ENCODE results near the gene CKAP5.
A peak's percentile ranks its signal among the peaks of the same experiment; 100 is the strongest.
"Not testable (repeated sequence)": the region's sequence is repeated elsewhere in the genome, so short reads cannot be mapped to it uniquely, and the experiment has no call there.

The CKAP5 gene

DNA sequence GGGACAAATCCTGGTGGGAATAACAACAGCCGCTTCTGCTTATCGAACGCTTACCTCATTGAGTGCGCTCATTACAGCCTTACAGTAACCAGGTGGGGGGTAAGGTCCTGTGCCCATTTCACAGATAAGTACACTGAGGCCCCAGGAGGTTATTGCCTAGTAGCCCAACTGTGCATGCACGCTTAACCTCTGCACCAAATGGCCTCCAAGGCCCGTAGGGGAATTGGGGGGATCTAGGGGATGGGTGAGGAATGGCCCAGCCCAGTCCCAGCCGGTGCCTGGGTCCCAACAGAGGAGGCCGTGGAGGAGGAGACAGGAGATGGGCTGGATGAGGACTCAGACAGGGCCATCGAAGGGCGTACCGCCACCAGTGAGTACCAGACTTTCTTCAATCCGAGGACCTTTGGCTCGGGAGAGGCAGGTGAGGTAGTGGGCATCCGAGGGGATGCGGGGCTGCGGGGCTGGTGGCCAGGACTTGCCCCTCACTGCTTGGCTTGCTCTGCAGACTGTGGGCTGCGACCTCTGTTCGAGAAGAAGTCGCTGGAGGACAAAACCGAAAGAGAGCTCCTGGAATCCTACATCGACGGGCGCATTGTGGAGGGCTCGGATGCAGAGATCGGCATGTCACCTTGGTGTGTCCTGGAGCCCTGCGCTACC lies 119.7 kb downstream of the CKAP5 start:
- no peak for DNase-seq (ENCODE audit: low spot score)

DNA sequence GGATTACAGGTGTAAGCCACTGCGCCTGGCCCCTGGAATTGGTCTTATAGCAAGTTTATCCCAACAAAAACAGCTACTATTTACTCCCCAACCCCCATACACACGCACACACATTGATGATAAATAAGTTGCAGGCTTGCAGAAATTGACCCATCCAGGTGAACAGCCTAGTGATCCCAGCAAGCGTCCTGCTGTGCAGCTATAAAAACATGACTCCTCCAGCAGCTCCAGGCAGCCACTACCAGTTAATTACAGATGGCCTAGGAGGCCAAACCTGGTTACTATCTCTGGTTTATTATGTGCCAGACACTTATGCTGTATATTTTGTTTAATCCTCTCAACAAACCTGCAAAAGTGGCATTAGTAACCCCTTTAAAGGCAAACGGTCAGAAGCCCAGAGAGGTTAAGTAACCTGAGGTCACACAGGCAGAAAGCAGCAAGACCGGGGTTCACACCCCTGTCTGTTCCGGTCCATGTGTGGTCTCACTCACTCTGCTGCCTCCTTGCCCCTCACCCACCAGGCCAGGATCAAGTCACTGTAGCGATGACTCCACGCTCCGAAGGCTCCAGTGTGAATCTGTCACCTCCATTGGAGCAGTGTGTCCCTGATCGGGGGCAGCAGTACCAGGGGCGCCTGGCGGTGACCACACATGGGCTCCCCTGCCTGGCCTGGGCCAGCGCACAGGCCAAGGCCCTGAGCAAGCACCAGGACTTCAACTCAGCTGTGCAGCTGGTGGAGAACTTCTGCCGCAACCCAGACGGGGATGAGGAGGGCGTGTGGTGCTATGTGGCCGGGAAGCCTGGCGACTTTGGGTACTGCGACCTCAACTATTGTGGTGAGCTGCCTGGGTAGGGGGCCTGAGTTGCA lies 120.5 kb downstream of the CKAP5 start:
- DNase-seq (ENCODE audit: low spot score) = no peak

DNA sequence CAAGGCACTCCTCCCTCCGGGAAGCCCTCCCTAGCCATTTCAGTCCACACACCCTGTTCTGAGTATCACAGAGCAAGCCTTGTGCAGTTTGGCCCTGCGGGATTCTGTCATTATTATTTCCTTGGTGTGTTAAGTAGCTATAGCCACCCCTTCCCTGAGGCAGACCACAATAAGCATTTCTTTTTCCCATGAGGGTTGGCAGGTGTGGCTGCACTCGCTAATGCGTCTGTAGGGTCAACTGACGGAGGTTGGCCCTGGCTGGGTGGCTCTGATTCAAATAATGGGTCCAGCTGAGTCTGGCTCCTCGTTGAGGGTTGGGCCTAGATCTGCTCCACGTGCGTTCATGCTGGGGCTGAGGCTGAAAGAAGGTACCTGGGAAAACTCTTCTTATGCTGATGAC lies 122.0 kb downstream of the CKAP5 start:
- DNase-seq (ENCODE audit: low spot score) = no peak

DNA sequence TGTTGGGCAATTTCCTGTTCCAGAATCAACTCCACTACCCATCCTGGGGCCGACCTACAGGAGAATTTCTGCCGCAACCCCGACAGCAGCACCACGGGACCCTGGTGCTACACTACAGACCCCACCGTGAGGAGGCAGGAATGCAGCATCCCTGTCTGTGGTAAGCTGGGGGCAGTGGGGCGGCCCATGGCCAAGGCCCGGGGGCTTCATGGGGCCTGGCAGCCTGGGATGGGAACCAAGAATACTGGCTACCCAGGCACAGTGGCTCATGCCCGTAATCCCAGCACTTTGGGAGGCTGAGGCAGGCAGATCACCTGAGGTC lies 122.8 kb downstream of the CKAP5 start:
- DNase-seq (ENCODE audit: low spot score) = no peak

DNA sequence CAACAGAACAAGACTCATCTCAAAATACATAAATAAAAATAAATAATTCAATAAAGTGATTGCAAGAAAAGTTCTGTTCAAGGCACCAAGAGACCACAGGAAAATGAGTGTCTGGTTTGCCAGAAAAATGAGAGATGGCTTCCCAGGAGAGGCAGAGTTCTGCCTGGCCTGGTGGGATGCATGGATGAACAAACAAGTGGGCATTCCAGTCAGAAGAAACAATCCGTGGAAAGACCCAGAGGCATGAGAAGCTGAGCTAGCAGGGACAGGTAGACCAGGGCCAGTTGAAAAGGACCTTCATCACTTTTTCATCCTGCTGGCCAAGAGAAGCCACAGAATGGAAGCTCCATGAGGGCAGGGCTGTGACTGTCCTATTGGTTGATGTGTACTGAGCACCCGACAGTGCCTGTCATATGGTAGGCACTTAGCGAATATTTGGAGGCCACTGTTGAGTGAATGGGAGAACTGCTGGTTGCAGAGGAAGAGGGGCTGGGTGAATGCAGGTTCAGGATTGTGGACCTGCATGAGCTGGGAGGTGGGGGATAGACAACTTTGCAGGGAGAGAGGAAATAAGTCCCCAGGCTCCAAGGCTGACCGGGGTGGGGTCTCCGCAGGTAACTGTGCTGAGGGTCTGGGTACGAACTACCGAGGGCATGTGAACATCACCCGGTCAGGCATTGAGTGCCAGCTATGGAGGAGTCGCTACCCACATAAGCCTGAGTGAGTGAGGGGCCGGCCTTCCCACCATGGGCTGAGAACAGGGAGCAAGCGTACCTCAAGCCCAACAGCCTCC lies 123.3 kb downstream of the CKAP5 start:
- no peak for DNase-seq (ENCODE audit: low spot score)

DNA sequence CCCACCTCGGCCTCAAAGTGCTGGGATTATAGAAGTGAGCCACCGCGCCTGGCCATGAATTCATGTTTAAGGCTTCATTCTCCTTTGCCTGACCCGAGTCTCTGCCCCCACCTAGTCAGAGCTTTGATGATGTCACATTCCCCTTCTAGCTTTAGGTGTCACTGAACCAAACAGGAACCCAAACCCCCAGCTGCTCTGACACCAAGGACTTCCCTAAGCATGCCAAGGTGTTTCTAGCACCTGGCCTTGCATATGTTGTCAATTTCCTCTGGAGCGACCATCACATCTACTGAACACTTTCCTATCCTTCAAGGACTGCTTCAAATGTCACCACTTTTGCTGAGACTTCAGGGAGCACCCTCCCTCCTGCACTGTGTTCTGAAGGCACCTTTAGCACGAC lies 124.8 kb downstream of the CKAP5 start:
- DNase-seq (ENCODE audit: low spot score) = no peak

DNA sequence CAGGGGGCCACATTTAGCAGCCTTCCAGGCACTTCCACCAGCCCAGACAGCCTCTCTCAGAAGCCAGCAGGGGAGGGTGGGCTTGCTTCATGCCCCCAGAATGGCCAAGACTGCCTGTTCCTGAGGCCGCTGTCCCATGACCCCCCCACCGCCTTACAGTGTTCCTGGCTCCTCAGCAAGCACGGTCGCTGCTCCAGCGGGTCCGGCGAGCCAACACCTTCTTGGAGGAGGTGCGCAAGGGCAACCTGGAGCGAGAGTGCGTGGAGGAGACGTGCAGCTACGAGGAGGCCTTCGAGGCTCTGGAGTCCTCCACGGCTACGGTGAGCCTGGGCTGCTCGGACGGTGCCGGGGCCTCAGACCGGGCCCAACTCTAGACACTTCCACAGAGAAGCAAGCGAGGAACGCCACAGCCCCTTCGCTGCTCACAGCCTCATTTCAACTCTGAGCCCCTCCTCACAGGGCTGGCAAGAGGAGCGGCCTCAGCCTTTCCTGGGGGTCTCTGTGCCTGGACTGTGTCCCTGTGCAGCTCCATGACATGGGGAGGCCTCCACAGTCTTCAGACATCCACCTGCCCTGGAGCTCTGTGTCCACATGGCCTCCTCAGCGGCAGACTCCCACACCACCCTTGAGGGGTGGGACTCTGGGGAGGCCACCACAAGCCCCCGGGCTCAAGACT lies 126.4 kb downstream of the CKAP5 start:
- no peak for DNase-seq (ENCODE audit: low spot score)

DNA sequence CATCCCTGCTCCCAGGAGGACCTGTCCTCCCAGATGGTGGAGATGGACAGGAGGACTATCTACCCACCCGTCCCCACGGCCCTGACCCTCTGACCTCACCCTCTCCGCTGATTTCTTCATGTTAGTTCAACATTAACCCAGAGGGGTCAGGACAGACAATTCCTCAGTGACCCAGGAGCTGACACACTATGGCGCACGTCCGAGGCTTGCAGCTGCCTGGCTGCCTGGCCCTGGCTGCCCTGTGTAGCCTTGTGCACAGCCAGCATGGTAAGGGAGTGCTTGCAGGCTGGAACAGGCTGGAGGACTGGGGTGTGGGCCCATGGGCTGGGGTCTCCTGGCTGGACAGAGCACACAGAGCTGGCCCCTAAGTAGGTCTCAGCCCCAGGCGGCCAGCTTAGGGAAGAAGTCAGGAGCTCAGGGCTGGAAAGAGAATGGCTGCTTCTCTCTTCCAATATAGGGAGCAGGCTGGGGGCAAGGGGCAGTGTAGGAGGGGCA lies 127.0 kb downstream of the CKAP5 start, which contains the start of gene F2:
Gene F2 (plus strand): TSS at position 166 of the 495 bp plus-strand sequence. CDS start 23 bp downstream, at position 189.
- DNase-seq (ENCODE audit: low spot score) = no peak

DNA sequence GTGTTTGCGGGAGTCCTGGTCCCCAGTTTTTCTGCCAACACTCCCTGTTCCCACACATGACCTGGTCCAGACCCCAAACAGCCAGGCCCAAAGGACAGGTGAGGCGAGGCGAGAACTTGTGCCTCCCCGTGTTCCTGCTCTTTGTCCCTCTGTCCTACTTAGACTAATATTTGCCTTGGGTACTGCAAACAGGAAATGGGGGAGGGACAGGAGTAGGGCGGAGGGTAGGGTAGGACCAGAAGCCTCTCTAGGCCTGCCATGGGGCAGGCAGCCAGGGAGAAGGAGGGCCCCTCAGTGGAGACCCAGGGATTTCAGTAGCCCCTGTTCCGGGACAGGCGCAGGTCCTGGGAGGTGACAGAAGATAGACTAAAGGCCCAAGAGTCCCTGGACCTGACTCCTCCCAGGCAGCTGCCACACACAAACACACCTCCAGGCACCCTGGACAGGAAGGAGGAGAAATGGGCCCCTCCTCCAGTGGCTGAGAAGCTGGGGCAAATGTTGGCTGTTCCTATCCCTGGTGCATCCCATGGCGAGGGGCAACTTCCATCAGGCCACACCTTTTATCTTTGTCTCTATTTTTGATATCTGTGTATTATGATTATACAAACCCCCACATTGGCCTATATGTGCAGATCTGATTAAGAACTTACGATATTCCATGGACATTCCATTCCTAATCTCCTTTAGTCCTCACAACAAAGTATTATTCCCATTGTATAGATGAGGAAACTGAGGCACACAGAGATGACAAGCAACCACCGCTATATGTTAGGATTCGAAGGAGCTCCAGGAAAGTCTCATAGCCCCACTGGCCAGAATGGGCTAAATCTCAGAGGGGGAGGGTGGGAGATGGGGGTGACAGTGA lies 127.7 kb downstream of the CKAP5 start:
- no peak for DNase-seq (ENCODE audit: low spot score)

DNA sequence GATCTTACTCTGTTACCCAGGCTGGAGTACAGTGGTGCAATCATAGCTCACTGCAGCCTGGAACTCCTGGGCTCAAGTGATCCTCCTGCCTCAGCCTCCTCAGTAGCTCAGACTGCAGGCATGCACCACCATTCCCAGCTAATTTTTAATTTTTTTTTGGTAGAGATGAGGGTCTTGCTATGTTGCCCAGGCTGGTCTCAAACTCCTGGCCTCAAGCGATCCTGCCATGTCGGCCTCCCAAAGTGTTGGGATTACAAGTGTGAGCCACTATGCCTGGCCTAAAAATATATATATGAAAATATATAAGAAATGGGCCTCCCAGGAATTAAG lies 128.3 kb downstream of the CKAP5 start:
- DNase-seq (ENCODE audit: low spot score) = not testable (repeated sequence)

DNA sequence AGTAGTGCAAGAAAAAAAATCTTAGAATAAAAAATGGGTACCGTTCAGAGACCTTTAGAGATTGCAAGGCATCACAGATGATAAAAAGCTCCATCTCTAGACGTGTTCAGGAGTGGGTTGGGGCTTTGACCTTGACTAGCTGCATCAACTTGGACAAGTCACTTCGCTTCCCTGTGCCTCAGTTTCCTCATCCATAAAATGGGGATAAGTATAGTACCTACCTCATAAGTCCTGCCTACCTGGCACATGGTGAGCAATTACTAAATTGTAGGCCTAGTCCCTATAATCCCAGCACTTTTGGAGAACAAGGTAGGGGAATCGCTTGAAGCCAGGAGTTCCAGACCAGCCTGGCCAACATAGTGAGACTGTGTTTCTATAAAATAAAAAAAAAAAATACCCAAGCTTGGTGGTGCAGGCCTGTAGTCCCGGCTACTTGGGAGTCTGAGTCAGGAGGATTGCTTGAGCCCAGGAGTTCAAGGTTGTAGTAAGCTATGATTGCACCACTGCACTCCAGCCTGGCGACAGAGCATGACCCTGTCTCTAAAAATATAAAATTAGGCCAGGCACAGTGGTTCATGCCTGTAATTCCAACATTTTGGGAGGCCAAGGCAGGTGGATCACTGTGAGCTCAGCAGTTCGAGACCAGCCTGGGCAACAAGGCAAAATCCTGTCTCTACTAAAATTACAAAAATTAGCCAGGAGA lies 133.1 kb downstream of the CKAP5 start:
- no peak for DNase-seq (ENCODE audit: low spot score)

DNA sequence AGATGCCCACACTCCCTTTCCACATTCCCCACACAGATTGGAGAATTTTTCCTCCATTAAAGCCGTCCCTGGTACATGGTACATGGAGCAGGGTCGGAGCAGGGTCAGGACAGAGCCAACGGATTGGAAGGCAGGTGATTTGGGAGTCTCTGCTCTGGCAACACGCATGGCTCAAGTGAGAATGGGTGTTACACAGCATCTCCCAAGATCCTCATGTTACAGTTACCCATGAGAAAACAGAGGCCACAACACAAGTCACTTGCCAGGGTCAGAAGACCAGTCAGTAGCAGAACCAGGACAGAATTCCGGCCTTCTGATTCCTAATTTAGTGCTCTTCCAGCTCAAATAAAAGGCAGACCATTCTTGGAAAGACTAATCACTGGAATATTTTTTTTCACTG lies 134.8 kb downstream of the CKAP5 start:
- no peak for DNase-seq (ENCODE audit: low spot score)

DNA sequence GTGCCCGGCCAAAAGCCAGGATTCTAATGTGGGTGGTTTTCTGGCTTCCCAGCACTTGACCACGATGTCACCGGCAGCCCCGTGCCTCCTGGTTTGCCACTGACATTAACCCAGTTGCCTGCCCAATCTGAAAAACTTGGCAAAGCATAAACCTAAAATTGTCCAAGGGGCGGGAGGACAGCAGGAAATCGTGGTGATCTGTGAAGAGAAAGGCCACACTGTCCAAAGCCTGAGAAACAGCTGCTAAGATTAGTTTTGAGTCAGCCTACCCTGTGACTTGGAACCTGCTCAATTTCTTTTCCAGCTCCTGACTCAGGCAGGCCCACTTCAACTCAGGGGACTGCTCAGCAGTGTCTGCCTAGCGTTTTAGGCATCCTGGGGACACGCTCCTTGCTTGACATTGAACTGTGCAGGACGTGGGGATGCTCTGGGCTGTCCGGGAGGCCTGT lies 135.2 kb downstream of the CKAP5 start:
- DNase-seq (ENCODE audit: low spot score) = peak; percentile 91

DNA sequence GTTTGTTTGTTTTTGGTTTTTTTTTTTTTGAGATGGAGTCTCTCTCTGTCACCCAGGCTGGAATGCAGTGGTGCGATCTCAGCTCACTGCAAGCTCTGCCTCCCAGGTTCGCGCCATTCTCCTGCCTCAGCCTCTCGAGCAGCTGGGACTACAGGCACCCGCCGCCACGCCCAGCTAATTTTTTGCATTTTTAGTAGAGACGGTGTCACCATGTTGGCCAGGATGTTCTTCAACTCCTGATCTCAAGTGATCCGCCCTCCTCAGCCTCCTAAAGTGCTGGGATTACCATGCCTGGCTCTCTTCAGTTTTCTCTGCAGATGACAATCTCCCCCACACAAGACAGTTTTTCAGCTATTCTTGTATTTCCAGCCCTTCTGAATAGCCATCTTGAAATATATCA lies 136.7 kb downstream of the CKAP5 start:
- DNase-seq (ENCODE audit: low spot score) = not testable (repeated sequence)

DNA sequence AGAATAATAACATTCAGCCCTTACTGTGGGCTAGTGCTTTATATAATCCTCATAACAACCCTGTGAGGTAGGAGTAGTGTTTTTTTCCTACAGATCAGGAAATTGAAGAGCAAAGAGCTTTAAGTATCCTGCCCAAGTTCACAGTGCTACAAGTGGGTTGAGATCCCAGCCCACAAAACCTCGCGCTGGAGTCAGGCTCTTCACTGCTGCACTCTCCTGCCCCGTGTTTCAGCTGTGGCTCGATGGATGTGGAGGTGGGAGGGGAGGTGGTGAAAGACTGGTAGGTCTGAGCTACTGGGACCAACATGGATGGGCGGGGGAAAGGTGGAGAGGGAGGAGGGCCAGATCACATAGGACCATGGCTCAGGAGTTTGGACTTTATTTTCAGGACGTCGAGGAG lies 139.2 kb downstream of the CKAP5 start:
- no peak for DNase-seq (ENCODE audit: low spot score)

DNA sequence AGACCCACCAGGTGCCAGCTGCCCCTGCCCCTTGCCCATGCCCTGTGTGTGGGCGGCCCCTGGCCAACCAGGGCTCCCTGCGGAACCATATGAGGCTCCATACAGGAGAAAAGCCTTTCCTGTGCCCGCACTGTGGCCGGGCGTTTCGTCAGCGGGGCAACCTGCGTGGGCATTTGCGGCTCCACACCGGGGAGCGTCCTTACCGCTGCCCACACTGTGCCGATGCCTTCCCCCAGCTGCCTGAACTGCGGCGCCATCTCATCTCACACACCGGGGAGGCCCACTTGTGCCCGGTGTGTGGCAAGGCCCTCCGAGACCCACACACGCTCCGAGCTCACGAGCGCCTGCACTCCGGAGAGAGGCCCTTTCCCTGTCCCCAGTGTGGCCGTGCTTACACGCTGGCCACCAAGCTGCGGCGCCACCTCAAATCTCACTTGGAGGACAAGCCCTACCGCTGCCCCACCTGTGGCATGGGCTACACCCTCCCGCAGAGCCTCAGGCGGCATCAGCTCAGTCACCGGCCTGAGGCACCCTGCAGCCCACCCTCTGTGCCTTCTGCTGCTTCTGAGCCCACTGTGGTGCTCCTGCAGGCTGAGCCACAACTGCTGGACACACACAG lies 140.9 kb downstream of the CKAP5 start:
- no peak for DNase-seq (ENCODE audit: low spot score)

DNA sequence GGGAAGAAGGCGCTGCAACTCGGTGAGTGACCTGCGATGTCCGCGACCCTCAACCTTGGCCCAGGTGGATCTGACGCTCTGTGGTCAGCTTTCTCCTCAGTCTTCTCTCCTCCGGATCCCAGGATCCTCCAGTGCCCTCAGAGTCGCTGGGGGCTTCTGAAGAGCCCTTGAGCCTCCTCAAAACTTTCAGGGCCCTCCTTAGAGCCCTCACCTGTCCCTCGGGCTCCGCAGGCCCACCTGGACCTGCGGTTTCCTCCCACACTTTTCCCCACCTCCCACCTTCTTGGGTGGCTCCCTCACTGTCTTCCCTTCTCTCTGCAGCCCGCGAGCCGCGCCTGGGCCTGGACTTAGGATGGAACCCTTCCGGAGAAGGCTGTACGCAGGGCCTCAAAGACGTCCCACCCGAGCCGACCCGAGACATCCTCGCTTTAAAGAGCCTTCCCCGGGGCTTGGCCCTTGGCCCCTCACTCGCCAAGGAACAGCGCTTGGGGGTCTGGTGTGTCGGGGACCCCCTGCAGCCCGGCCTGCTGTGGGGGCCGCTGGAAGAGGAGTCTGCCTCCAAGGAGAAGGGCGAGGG lies 144.9 kb downstream of the CKAP5 start:
- DNase-seq (ENCODE audit: low spot score) = no peak

DNA sequence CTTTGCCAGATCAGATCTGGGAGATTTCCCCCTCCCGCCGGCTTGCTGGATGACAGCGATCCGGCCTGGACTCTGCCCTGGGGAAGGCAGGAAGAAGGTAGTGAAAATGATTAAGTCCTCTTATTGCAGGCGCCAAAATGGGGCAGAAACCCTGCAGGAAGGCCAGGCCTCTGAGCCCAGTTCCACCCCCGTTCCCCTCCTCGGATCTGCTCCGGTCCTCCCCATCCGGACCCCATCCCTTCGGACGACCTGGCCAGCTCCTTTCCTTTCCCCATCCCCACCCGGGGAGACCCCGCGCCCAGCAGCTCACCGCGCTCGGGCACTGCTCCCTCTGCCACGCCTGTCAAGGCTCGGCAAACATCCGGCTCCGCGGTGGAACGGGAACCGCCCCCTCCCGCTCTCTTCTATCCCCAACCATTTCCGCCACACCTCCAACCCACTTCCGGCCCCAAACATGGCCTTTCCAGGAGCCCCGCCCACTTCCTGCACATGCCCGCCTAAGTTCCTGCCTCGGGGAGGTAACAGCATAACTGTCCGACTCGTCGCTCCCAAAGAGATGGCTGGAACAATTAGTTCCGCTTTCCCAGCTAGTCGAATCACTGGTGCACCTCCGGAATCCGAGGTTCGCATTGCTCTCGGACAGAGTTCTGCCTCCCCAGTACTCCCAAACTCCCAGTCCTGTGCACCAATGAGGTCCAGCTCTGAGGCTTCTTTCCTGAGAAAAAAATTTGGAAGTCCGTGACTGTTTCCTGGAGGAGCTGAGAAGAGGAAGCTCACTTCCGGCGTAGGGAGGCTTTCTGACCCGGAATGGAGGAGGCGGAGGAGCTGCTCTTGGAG lies 145.6 kb downstream of the CKAP5 start, which contains the start of the genes ARHGAP1 and ZNF408:
Gene ARHGAP1 (minus strand): TSS at position 379 of the 837 bp plus-strand sequence. CDS start 4,512 bp downstream, outside the sequence.
Gene ZNF408 (plus strand): TSS at position 791 of the 837 bp plus-strand sequence. CDS start 17 bp downstream, at position 808.
- DNase-seq (ENCODE audit: low spot score) = peak; percentile 97

Data from AG20443 (cell line).